Esophagus muscularis mucosa (tissue), 4 donors: ENCODE measurements around the gene VWA1.
"Not testable (repeated sequence)": the region's sequence is repeated elsewhere in the genome, so short reads cannot be mapped to it uniquely, and the experiment has no call there.

ENCODE experiments used
- EP300 ChIP-seq: sonication (generic); formaldehyde crosslinking; IDR thresholded peaks from one replicate; pipeline ENCODE4 v1.6.1; 2017; ENCODE audit warnings: antibody characterized with exemption
- POLR2A ChIP-seq: fragments of 450-650 bp; IDR thresholded peaks from one replicate; pipeline ENCODE4 v1.6.1; 2017; ENCODE audit warnings: antibody characterized with exemption, moderate library complexity, mild to moderate bottlenecking, low read depth
- POLR2AphosphoS5 ChIP-seq, 2 donors: sonication (generic); formaldehyde crosslinking; IDR thresholded peaks; one replicate each; pipeline ENCODE4 v1.6.1; 2017; ENCODE audit warnings: antibody characterized with exemption in 2 of 2
- TF ChIP-seq, protein P1 (sequence below), 3 experiments: fragments of 200-600 bp in 2 of 3; fragments of 450-650 bp in 1 of 3; sonication (generic) in 2 of 3; IDR thresholded peaks; one replicate each; pipeline ENCODE4 v1.5.1; 2017 to 2019; ENCODE audit warnings: antibody characterized with exemption in 3 of 3, mild to moderate bottlenecking in 2 of 3, moderate library complexity in 1 of 3

DNA sequence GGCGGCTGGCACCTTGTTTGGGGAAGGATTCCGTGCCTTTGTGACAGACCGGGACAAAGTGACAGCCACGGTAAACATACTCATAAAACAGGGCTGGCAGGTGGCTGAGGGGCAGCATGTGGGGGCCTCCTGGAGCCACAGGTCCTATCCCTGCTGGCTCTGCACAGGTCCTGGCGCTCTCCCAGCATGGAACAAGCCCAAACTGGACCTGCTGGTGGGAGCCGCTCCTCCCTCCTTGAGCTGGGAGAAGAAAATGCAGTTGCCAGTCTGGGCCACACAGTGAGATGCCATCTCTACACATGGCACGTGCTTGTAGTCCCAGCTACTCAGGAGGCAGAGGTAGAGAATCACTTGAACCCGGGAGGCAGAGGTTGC is 16.9 kb downstream of the VWA1 start:
- TF ChIP-seq, protein P1, sequence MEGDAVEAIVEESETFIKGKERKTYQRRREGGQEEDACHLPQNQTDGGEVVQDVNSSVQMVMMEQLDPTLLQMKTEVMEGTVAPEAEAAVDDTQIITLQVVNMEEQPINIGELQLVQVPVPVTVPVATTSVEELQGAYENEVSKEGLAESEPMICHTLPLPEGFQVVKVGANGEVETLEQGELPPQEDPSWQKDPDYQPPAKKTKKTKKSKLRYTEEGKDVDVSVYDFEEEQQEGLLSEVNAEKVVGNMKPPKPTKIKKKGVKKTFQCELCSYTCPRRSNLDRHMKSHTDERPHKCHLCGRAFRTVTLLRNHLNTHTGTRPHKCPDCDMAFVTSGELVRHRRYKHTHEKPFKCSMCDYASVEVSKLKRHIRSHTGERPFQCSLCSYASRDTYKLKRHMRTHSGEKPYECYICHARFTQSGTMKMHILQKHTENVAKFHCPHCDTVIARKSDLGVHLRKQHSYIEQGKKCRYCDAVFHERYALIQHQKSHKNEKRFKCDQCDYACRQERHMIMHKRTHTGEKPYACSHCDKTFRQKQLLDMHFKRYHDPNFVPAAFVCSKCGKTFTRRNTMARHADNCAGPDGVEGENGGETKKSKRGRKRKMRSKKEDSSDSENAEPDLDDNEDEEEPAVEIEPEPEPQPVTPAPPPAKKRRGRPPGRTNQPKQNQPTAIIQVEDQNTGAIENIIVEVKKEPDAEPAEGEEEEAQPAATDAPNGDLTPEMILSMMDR (IDR thresholded peaks at IDR 0.05) = not testable (repeated sequence)
- TF ChIP-seq POLR2A; POLR2AphosphoS5 (IDR thresholded peaks at IDR 0.05); EP300: not testable (repeated sequence)
